Islet precursor cell (in vitro differentiated cells): Measurements from ENCODE around the gene TSPAN8.
"Not testable (repeated sequence)": the region's sequence is repeated elsewhere in the genome, so short reads cannot be mapped to it uniquely, and the experiment has no call there.

Source experiments
- DNase-seq: peaks from one replicate; pipeline ENCODE4 v3.0.0-alpha.2; 2018

Gene TSPAN8

DNA sequence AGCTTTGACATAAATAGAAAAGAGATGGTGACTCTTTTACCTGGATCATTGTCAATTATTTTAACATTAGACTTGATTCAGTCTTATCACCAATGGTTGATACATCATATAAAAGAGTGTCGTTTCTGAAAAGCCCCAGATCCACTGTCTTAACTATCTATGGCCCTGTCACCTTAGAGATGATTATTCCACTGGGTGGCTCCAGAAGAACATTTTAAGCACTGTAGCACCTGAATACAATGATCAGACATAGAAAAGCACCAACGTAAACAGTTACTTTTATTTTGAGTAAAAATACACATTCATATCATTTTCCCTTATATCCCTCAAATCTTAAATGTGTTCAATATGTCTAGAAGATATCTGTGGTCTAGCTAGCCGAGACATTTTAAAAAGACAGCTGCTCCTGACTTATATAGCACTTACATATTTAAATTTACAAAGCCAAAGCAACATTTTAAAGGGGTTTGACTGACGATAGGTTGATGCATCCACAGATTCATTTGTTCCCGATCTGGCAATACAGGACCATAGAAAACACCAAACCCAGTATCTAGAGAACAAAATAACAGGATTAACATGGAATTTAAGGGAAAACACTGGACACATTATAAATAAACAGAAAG lies 32.9 kb downstream of the TSPAN8 start:
- DNase-seq = no peak

- DNase-seq = not testable (repeated sequence)
These were observed 44.7 kb downstream of the TSPAN8 start for GRCh38 chr12:71113148-71113547.

DNA sequence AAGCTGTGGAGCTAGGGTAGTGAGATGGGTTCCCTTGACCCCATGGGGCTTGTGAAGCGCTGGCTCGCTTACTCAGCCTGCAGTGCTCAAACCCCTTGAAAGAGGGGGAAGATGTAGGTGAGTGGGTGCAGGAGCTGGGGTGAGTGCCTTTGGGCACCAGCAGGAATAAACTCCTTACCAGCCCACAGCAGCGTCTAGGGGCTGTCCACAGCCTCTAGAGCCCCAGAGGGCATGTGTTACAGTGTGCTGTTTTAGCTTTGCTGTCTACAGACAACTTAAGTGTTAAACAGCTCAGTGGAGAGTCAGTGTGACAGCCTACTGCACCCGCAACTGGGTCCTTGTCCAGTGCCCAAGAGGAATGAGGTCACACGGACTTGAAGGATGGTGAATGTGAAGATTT lies 48.0 kb downstream of the TSPAN8 start:
- no peak for DNase-seq

DNA sequence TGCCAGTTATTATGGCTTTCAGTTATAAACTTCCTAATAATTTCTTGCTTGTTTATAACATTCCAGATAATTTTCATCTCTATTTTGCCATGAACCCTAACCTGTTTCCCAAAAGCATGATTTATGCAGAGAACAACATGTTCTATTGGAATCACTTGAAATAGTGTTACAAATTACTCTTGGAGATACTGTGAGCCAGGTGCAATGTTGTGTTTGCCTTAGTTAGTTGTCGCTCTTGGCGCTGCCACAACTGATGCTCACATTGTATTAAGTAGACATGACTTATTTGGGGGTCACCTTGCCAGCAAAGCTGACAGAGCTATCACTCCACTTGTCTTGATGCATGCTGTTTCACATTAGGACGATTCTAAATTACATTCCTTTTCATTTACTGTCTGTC lies 49.4 kb downstream of the TSPAN8 start:
- DNase-seq = no peak

DNA sequence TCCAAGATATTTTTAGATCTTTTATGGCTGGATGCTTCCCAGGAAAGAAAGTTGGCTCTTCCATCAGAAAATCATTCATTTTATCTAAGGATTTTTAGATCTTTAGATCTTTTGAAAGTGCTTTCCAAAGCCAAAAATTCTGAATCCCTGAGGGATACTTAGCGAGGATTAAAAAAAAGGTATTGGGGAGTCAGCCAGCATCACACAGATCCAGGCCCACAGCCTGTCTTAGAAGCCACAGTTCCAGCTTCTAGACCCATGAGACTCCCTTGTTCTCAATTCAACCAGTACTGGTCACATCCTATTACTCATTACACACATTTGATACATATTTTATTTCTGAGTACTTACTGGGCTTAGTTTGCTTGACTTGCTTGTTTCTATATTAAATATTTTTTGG lies 49.9 kb downstream of the TSPAN8 start:
- DNase-seq = no peak

DNA sequence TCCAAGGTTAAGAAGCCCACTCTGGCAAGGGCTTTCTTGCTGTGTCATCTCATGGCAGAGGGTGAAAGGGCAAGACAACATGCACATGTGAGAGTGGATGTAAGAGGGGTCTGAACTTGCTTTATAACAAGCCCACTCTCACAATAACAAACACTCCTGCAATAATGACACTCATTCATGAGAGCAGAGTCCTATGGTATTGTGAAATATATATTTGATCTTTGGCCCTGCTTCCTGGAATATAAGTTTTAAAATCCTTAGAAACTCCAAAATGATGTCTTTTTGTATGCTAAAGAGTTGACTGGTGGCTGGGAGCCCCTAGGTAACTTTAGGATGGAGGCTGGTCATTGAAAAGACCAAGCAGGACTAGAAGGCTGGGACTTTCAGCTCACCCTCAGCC lies 51.8 kb downstream of the TSPAN8 start:
- DNase-seq = no peak

- DNase-seq = peak; percentile 70
These were observed 65.5 kb downstream of the TSPAN8 start for GRCh38 chr12:71092290-71092689.

DNA sequence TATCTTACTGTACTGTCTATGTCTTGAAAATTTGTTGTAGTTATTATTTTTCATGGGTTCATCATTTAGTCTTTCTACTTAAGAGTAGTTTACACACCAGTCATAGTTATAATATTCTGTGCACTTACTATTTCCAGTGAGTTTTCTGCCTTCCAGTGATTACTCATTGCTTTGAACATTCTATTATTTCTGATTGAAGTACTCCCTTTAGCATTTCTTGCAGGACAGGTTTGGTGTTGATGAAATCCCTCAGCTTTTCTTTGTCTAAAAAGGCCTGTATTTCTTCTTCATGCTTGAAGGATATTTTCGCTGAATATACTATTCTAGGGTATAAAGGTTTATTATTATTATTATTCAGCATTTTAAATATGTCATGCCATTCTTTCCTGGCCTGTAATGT lies 66.8 kb downstream of the TSPAN8 start:
- no peak for DNase-seq

- no peak for DNase-seq
These were observed 72.2 kb downstream of the TSPAN8 start for GRCh38 chr12:71085575-71085974.

GRCh38 chr12:71075743-71076142 lies 82.1 kb downstream of the TSPAN8 start:
- DNase-seq = no peak
